Measurements from ENCODE around the gene FGD4.

GRCh38 chr12:32548691-32549281 is 149.4 kb downstream of the FGD4 start:
- no peak for TF ChIP-seq CTCF (IDR thresholded peaks at IDR 0.05; ENCODE audit: insufficient read depth, low read length)
- TF ChIP-seq POLR2AphosphoS5 (IDR thresholded peaks at IDR 0.05; ENCODE audit: low read depth) = no peak

Measured in HL-60 (cell line).